ENCODE data around the gene ARL6IP5. TPM values are rescaled to one million over a fixed set of nuclear protein-coding genes. Genes with fewer than 3 reads are reported as not detected.

Gene ARL6IP5
- total and polyA plus RNA-seq, 4 experiments from 2014 or later: 147 to 953 (median 328) TPM

DNA sequence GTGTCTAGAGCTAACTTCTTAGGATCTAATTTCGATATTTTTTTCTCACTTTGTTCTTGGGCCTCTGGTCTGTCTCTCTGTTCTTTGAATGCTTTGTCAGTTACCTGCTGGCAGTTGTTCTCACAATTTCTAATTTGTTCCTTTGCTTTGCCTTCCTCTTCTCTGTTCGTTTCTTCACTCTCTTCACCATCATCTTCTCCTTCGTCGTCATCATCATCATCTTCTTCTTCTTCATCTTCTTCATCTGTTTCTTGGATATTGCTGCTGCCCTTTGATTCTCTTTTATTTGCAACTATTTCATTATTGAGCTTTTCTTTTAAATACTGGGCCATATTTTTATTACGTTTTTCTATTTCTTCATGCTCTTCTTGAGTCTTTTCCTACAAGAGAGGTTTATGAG lies 34.9 kb downstream of the ARL6IP5 start:
- Mint-ChIP-seq H3K4me1 (peaks cover 5% of the 10 kb centered on the region in 4 donors), H3K27ac (no peak overlapping the region), H3K36me3 (no peaks in the 10 kb centered on the region), H3K9me3 (no peaks in the 10 kb centered on the region), H3K27me3 (peaks cover 0 to 1% of the 10 kb centered on the region in 2 donors), H3K4me3 (no peak overlapping the region)
- no peak for DNase-seq
- intact Hi-C loops (cut with micrococcal nuclease): loop anchor here (2.0 kb wide), 2 partner anchors 35 to 41 kb away; partner anchors contain the start of gene ARL6IP5
- Histone ChIP-seq H3K27ac (ENCODE audit: low read depth, low read length) (no peak overlapping the region), H3K9me3 (ENCODE audit: control insufficient read depth in 1 of 2, low read length in 2 of 2) (no peaks in the 10 kb centered on the region), H3K4me3 (ENCODE audit: low read length in 2 of 2) (no peak overlapping the region), H3K27me3 (ENCODE audit: insufficient read depth, low read length) (no peaks in the 10 kb centered on the region), H3K4me1 (ENCODE audit: insufficient read depth, low read length) (no peaks in the 10 kb centered on the region), H3K36me3 (ENCODE audit: insufficient read depth, low read length) (no peaks in the 10 kb centered on the region)
- POLR2A ChIA-PET (ENCODE audit: partially characterized antibody): interaction anchor here (1.5 kb wide), 1 partner anchor 34 kb away, joined by 3 read pairs; no protein-coding TSS in a partner anchor
- CTCF ChIA-PET (ENCODE audit: partially characterized antibody): interaction anchor here (0.8 to 4.3 kb wide), 17 partner anchors 8 to 201 kb away, joined by 3 to 34 read pairs (median 4); no protein-coding TSS in a partner anchor

- H3K27me3 ChIP-seq (ENCODE audit: insufficient read depth, low read length): no peaks in the 10 kb centered on the region
- intact Hi-C loops (cut with micrococcal nuclease): loop anchor here (1.0 to 2.0 kb wide), 4 partner anchors 36 to 289 kb away; partner anchors contain the start of gene ARL6IP5
- H3K9me3 ChIP-seq (ENCODE audit: control insufficient read depth in 1 of 2, low read length in 2 of 2): no peaks in the 10 kb centered on the region
- no peaks in the 10 kb centered on the region for H3K9me3 Mint-ChIP-seq
- H3K27ac ChIP-seq (ENCODE audit: low read depth, low read length): no peak overlapping the region
- H3K27me3 Mint-ChIP-seq: peaks cover 0 to 1% of the 10 kb centered on the region in 2 donors
- no peak overlapping the region for H3K4me3 ChIP-seq (ENCODE audit: low read length in 2 of 2)
- H3K27ac Mint-ChIP-seq: no peak overlapping the region
- ChIA-PET CTCF (ENCODE audit: partially characterized antibody) (interaction anchor here (0.7 to 4.3 kb wide), 28 partner anchors 7 to 1937 kb away, joined by 3 to 34 read pairs (median 4); partner anchors contain the start of gene ARL6IP5), POLR2A (ENCODE audit: partially characterized antibody) (interaction anchor here (0.9 to 1.5 kb wide), 6 partner anchors 26 to 69 kb away, joined by 3 to 6 read pairs (median 4); partner anchors contain the start of genes ARL6IP5 and TMF1)
- H3K36me3 Mint-ChIP-seq: no peaks in the 10 kb centered on the region
- no peak overlapping the region for H3K4me3 Mint-ChIP-seq
- no peaks in the 10 kb centered on the region for H3K4me1 ChIP-seq (ENCODE audit: insufficient read depth, low read length)
- H3K36me3 ChIP-seq (ENCODE audit: insufficient read depth, low read length): no peaks in the 10 kb centered on the region
- H3K4me1 Mint-ChIP-seq: peaks cover 5% of the 10 kb centered on the region in 4 donors
- DNase-seq: peak; percentile 75 to 80 (median 79)
Measured at GRCh38 chr3:69120879-69121464, 36.2 kb downstream of the ARL6IP5 start.

DNA sequence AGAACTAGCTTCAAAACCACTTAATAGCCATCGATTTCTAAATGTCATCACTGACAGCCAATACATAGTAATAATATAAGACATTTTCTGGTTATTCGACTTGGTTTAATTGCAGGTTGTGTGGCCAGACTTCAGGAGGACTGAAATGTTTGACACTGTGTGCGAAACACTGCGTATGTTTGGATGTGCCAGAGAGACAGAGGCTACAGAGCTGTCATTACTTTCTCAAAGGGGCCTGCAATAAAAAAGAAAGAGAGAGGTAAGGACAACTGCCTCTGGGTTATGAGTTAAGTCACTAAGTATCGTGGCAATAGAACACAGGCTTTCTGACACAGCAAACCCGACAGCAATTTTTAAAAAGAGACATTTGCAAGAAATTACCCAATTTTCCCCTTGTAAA lies 36.8 kb downstream of the ARL6IP5 start:
- H3K36me3 ChIP-seq (ENCODE audit: insufficient read depth, low read length): no peaks in the 10 kb centered on the region
- H3K4me3 ChIP-seq (ENCODE audit: low read length in 2 of 2): no peak overlapping the region
- Mint-ChIP-seq H3K27ac (no peak overlapping the region), H3K4me1 (peaks cover 5% of the 10 kb centered on the region in 4 donors), H3K9me3 (no peaks in the 10 kb centered on the region), H3K36me3 (no peaks in the 10 kb centered on the region), H3K4me3 (no peak overlapping the region), H3K27me3 (peaks cover 0 to 1% of the 10 kb centered on the region in 2 donors)
- H3K27me3 ChIP-seq (ENCODE audit: insufficient read depth, low read length): no peaks in the 10 kb centered on the region
- H3K27ac ChIP-seq (ENCODE audit: low read depth, low read length): no peak overlapping the region
- no peaks in the 10 kb centered on the region for H3K4me1 ChIP-seq (ENCODE audit: insufficient read depth, low read length)
- ChIA-PET POLR2A (ENCODE audit: partially characterized antibody) (interaction anchor here (0.9 to 1.3 kb wide), 5 partner anchors 26 to 69 kb away, joined by 3 to 6 read pairs (median 4); partner anchors contain the start of genes ARL6IP5 and TMF1), CTCF (ENCODE audit: partially characterized antibody) (interaction anchor here (0.7 to 4.3 kb wide), 26 partner anchors 9 to 1938 kb away, joined by 3 to 34 read pairs (median 4); partner anchors contain the start of genes ARL6IP5 and EOGT)
- DNase-seq: no peak
- H3K9me3 ChIP-seq (ENCODE audit: control insufficient read depth in 1 of 2, low read length in 2 of 2): no peaks in the 10 kb centered on the region
- intact Hi-C loops (cut with micrococcal nuclease): loop anchor here (1.0 to 2.0 kb wide), 4 partner anchors 37 to 289 kb away; partner anchors contain the start of gene ARL6IP5

- H3K4me3 ChIP-seq (ENCODE audit: low read length in 2 of 2): no peak overlapping the region
- no peaks in the 10 kb centered on the region for H3K4me1 ChIP-seq (ENCODE audit: insufficient read depth, low read length)
- H3K4me1 Mint-ChIP-seq: peaks cover 5% of the 10 kb centered on the region in 4 donors
- H3K36me3 ChIP-seq (ENCODE audit: insufficient read depth, low read length): no peaks in the 10 kb centered on the region
- DNase-seq: no peak
- intact Hi-C loops (cut with micrococcal nuclease): loop anchor here (1.0 to 2.0 kb wide), 4 partner anchors 37 to 288 kb away; partner anchors contain the start of gene ARL6IP5
- no peaks in the 10 kb centered on the region for H3K9me3 ChIP-seq (ENCODE audit: control insufficient read depth in 1 of 2, low read length in 2 of 2)
- no peaks in the 10 kb centered on the region for H3K9me3 Mint-ChIP-seq
- POLR2A ChIA-PET (ENCODE audit: partially characterized antibody): no interaction called here
- H3K27ac ChIP-seq (ENCODE audit: low read depth, low read length): no peak overlapping the region
- CTCF ChIA-PET (ENCODE audit: partially characterized antibody): interaction anchor here (0.7 to 4.3 kb wide), 14 partner anchors 10 to 288 kb away, joined by 3 to 34 read pairs (median 4); partner anchors contain the start of genes ARL6IP5 and EOGT
- H3K4me3 Mint-ChIP-seq: no peak overlapping the region
- H3K27ac Mint-ChIP-seq: no peak overlapping the region
- H3K36me3 Mint-ChIP-seq: no peaks in the 10 kb centered on the region
- H3K27me3 ChIP-seq (ENCODE audit: insufficient read depth, low read length): no peaks in the 10 kb centered on the region
- peaks cover 0 to 1% of the 10 kb centered on the region in 2 donors for H3K27me3 Mint-ChIP-seq
Measured at GRCh38 chr3:69121950-69122349, 37.2 kb downstream of the ARL6IP5 start.

DNA sequence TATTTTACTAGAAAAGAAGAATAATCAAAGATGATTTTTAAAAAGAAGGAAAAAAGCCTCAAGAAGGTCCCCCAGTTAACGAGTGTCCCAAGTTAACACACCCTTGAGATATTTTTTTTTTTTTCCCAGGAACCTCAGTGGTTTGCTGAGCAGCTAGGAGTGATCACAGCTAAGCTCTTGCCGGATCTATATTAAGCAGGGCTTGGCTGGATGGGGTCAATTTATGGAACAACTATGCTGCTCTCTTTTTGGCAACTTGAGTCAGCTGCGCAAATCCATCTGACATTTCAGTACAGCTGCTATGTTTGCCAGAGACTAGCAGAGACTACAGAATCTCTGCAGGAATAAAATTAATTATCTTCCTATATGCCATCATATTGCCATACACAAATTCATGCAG lies 37.7 kb downstream of the ARL6IP5 start, which contains the start of gene LMOD3:
Gene LMOD3, minus strand, starts transcription at position 193 of the 400 bp plus-strand sequence. CDS start 209 bp downstream, outside the sequence.
- Histone ChIP-seq H3K36me3 (ENCODE audit: insufficient read depth, low read length) (no peaks in the 10 kb centered on the region), H3K4me3 (ENCODE audit: low read length in 2 of 2) (no peak within 1 kb of the TSS), H3K9me3 (ENCODE audit: control insufficient read depth in 1 of 2, low read length in 2 of 2) (no peaks in the 10 kb centered on the region), H3K4me1 (ENCODE audit: insufficient read depth, low read length) (no peaks in the 10 kb centered on the region), H3K27me3 (ENCODE audit: insufficient read depth, low read length) (no peaks in the 10 kb centered on the region), H3K27ac (ENCODE audit: low read depth, low read length) (no peak within 1 kb of the TSS)
- no peak within 1 kb of the TSS for H3K27ac Mint-ChIP-seq
- H3K27me3 Mint-ChIP-seq: peaks cover 0 to 1% of the 10 kb centered on the region in 2 donors
- POLR2A ChIA-PET (ENCODE audit: partially characterized antibody): no interaction called here
- peaks cover 5% of the 10 kb centered on the region in 4 donors for H3K4me1 Mint-ChIP-seq
- no peak for DNase-seq
- no peaks in the 10 kb centered on the region for H3K36me3 Mint-ChIP-seq
- CTCF ChIA-PET (ENCODE audit: partially characterized antibody): interaction anchor here (0.7 to 4.3 kb wide), 5 partner anchors 17 to 288 kb away, joined by 3 to 31 read pairs (median 3); partner anchors contain the start of gene EOGT
- H3K4me3 Mint-ChIP-seq: no peak within 1 kb of the TSS
- H3K9me3 Mint-ChIP-seq: no peaks in the 10 kb centered on the region
- intact Hi-C loops (cut with micrococcal nuclease): no loop called here

DNA sequence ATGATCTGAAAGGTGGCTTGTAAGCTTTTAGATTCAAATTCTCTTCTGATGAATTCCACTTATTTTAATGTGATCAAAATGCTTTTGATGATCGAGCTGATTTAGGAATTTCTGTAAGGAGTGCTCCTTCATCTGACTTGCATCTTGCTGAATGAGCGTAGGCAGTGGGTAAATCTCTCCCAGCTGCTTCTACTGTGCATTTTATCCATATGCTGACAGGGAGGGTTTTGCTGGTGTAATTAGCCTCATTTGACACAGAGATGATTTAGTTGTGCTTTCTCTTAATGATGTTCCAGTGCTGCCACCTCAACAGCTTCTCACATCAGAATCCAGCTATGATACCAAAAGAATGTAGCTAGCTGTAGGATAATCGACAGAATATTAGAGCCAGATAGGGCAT lies 41.5 kb downstream of the ARL6IP5 start:
- Histone ChIP-seq H3K36me3 (ENCODE audit: insufficient read depth, low read length) (no peaks in the 10 kb centered on the region), H3K9me3 (ENCODE audit: control insufficient read depth in 1 of 2, low read length in 2 of 2) (no peaks in the 10 kb centered on the region)

DNA sequence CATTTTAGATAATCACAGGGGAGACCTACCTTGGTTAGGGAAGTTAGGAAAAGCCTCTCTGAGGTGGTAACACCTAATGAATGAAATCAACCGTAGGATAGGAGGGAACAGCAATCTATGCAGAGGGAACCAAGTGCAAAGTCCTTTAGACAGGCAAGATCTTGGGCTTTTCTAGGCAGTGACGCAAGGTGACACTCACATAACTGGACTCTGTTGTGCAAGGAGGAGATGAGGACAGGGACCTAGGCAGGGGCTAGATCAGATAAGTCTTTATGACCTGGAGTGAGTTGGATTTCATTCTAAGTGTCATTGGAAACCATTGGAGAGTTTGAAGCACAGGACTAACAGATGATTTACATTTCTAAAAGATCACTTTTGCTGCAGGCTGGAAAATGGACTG lies 42.3 kb downstream of the ARL6IP5 start:
- Histone ChIP-seq H3K4me3 (ENCODE audit: low read length in 2 of 2) (no peak overlapping the region), H3K27me3 (ENCODE audit: insufficient read depth, low read length) (no peaks in the 10 kb centered on the region), H3K27ac (ENCODE audit: low read depth, low read length) (no peak overlapping the region), H3K9me3 (ENCODE audit: control insufficient read depth in 1 of 2, low read length in 2 of 2) (no peaks in the 10 kb centered on the region), H3K4me1 (ENCODE audit: insufficient read depth, low read length) (no peaks in the 10 kb centered on the region), H3K36me3 (ENCODE audit: insufficient read depth, low read length) (no peaks in the 10 kb centered on the region)
- H3K27ac Mint-ChIP-seq: no peak overlapping the region
- ChIA-PET CTCF (ENCODE audit: partially characterized antibody) (interaction anchor here (1.3 to 3.0 kb wide), 3 partner anchors 8 to 179 kb away, joined by 3 to 12 read pairs (median 8); no protein-coding TSS in a partner anchor), POLR2A (ENCODE audit: partially characterized antibody) (no interaction called here)
- no peak for DNase-seq
- no peaks in the 10 kb centered on the region for H3K36me3 Mint-ChIP-seq
- H3K4me1 Mint-ChIP-seq: no peaks in the 10 kb centered on the region
- no peaks in the 10 kb centered on the region for H3K9me3 Mint-ChIP-seq
- no peaks in the 10 kb centered on the region for H3K27me3 Mint-ChIP-seq
- intact Hi-C loops (cut with micrococcal nuclease): no loop called here
- no peak overlapping the region for H3K4me3 Mint-ChIP-seq

More for the DNA sequence above, 41.5 kb downstream of the ARL6IP5 start:
- no peak overlapping the region for H3K27ac ChIP-seq (ENCODE audit: low read depth, low read length)
- H3K36me3 Mint-ChIP-seq: no peaks in the 10 kb centered on the region
- peaks cover 0 to 1% (median 0%) of the 10 kb centered on the region in 4 donors for H3K4me1 Mint-ChIP-seq
- DNase-seq: no peak
- no peak overlapping the region for H3K4me3 Mint-ChIP-seq
- POLR2A ChIA-PET (ENCODE audit: partially characterized antibody): no interaction called here
- H3K27me3 Mint-ChIP-seq: no peaks in the 10 kb centered on the region
- CTCF ChIA-PET (ENCODE audit: partially characterized antibody): interaction anchor here (1.4 kb wide), 1 partner anchor 36 kb away, joined by 8 read pairs; no protein-coding TSS in a partner anchor
- intact Hi-C loops (cut with micrococcal nuclease): no loop called here
- no peaks in the 10 kb centered on the region for H3K9me3 Mint-ChIP-seq
- no peak overlapping the region for H3K27ac Mint-ChIP-seq
- H3K4me1 ChIP-seq (ENCODE audit: insufficient read depth, low read length): no peaks in the 10 kb centered on the region
- no peaks in the 10 kb centered on the region for H3K27me3 ChIP-seq (ENCODE audit: insufficient read depth, low read length)
- no peak overlapping the region for H3K4me3 ChIP-seq (ENCODE audit: low read length in 2 of 2)
